GM23338 (cell line): ENCODE data around the gene RPL36A.

Experiments used
- EZH2 ChIP-seq: fragments of 200-600 bp; sonication (generic); IDR thresholded peaks from one replicate; pipeline ENCODE4 v1.8.0; 2017; ENCODE audit warnings: antibody characterized with exemption, mild to moderate bottlenecking, low read depth; ENCODE audit not compliant: unreplicated experiment
- EZH2phosphoT487 ChIP-seq: fragments of 200-600 bp; sonication (generic); IDR thresholded peaks from one replicate; pipeline ENCODE4 v1.8.1; 2018; ENCODE audit warnings: antibody characterized with exemption; ENCODE audit not compliant: unreplicated experiment
- JUNB ChIP-seq: IDR thresholded peaks from one replicate; pipeline ENCODE4 v1.6.1; 2016; ENCODE audit warnings: antibody characterized with exemption; ENCODE audit not compliant: unreplicated experiment
- POLR2AphosphoS5 ChIP-seq: IDR thresholded peaks from 2 replicates; pipeline ENCODE4 v1.6.1; 2016; ENCODE audit warnings: antibody characterized with exemption, low read depth
- STAT1 ChIP-seq: IDR thresholded peaks from one replicate; pipeline ENCODE4 v1.6.1; 2016; ENCODE audit warnings: antibody characterized with exemption; ENCODE audit not compliant: unreplicated experiment
- ZNF114 ChIP-seq: fragments of 250-450 bp; sonication (Bioruptor Pico); IDR thresholded peaks from 2 replicates; pipeline ENCODE4 v1.5.0; 2020; ENCODE audit warnings: mild to moderate bottlenecking, moderate library complexity
- TF ChIP-seq, protein P1 (sequence below), 2 experiments: fragments of 200-600 bp in 1 of 2; sonication (generic) in 1 of 2; conservative IDR thresholded peaks; 2 replicates each; pipeline versions ENCODE4 v1.5.1 to v1.6.1; 2016 to 2017; ENCODE audit warnings: antibody characterized with exemption in 2 of 2, low read depth in 2 of 2, mild to moderate bottlenecking in 2 of 2, moderate library complexity in 1 of 2
- TF ChIP-seq, protein P2 (sequence below): IDR thresholded peaks from 2 replicates; pipeline ENCODE4 v1.6.1; 2016; ENCODE audit warnings: antibody characterized with exemption
- TF ChIP-seq, protein P3 (sequence below): IDR thresholded peaks from one replicate; pipeline ENCODE4 v1.6.1; 2018; ENCODE audit warnings: antibody characterized with exemption; ENCODE audit not compliant: unreplicated experiment

DNA sequence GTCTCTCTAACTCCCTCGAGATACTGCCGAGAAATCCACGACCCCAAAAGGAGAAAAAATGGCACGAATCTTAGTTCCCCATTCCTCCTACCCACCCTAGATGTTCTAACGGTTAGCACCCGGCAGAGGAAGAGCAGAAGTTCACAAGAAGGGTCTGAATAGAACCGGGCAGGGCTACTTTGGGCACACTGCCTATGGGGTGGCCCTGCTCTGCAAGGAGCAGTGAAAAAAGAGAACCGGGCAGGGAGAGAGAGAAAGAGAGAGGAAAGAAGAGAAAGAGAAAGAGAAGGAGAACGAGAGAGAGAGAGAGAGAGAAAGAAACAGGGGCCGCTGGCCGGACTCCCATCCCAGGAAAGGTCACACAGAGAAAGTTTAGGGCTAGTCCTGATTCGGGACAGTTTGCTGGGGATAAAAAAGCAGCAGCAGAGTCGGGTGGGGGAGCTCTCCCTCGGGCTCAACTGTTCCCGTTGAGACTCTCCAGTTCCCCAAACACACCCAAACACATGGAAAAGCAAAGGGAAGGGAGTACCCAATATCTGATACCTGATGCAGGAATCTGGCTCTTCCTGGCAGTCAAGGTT is 16.4 kb downstream of the RPL36A start:
- no peak for TF ChIP-seq POLR2AphosphoS5
- TF ChIP-seq, protein P1, sequence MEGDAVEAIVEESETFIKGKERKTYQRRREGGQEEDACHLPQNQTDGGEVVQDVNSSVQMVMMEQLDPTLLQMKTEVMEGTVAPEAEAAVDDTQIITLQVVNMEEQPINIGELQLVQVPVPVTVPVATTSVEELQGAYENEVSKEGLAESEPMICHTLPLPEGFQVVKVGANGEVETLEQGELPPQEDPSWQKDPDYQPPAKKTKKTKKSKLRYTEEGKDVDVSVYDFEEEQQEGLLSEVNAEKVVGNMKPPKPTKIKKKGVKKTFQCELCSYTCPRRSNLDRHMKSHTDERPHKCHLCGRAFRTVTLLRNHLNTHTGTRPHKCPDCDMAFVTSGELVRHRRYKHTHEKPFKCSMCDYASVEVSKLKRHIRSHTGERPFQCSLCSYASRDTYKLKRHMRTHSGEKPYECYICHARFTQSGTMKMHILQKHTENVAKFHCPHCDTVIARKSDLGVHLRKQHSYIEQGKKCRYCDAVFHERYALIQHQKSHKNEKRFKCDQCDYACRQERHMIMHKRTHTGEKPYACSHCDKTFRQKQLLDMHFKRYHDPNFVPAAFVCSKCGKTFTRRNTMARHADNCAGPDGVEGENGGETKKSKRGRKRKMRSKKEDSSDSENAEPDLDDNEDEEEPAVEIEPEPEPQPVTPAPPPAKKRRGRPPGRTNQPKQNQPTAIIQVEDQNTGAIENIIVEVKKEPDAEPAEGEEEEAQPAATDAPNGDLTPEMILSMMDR (conservative IDR thresholded peaks at IDR 0.05; ENCODE audit: low read depth in 2 of 2), result no peak
- TF ChIP-seq ZNF114 (CRISPR knock-in tag), result no peak
- TF ChIP-seq, protein P2, sequence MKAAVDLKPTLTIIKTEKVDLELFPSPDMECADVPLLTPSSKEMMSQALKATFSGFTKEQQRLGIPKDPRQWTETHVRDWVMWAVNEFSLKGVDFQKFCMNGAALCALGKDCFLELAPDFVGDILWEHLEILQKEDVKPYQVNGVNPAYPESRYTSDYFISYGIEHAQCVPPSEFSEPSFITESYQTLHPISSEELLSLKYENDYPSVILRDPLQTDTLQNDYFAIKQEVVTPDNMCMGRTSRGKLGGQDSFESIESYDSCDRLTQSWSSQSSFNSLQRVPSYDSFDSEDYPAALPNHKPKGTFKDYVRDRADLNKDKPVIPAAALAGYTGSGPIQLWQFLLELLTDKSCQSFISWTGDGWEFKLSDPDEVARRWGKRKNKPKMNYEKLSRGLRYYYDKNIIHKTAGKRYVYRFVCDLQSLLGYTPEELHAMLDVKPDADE, result no peak
- TF ChIP-seq EZH2, result no peak
- TF ChIP-seq EZH2phosphoT487, result no peak
- TF ChIP-seq, protein P3, sequence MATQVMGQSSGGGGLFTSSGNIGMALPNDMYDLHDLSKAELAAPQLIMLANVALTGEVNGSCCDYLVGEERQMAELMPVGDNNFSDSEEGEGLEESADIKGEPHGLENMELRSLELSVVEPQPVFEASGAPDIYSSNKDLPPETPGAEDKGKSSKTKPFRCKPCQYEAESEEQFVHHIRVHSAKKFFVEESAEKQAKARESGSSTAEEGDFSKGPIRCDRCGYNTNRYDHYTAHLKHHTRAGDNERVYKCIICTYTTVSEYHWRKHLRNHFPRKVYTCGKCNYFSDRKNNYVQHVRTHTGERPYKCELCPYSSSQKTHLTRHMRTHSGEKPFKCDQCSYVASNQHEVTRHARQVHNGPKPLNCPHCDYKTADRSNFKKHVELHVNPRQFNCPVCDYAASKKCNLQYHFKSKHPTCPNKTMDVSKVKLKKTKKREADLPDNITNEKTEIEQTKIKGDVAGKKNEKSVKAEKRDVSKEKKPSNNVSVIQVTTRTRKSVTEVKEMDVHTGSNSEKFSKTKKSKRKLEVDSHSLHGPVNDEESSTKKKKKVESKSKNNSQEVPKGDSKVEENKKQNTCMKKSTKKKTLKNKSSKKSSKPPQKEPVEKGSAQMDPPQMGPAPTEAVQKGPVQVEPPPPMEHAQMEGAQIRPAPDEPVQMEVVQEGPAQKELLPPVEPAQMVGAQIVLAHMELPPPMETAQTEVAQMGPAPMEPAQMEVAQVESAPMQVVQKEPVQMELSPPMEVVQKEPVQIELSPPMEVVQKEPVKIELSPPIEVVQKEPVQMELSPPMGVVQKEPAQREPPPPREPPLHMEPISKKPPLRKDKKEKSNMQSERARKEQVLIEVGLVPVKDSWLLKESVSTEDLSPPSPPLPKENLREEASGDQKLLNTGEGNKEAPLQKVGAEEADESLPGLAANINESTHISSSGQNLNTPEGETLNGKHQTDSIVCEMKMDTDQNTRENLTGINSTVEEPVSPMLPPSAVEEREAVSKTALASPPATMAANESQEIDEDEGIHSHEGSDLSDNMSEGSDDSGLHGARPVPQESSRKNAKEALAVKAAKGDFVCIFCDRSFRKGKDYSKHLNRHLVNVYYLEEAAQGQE, result no peak
- TF ChIP-seq STAT1, result no peak
- TF ChIP-seq JUNB, result no peak
